ENCODE measurements around the gene RFTN1.

DNA sequence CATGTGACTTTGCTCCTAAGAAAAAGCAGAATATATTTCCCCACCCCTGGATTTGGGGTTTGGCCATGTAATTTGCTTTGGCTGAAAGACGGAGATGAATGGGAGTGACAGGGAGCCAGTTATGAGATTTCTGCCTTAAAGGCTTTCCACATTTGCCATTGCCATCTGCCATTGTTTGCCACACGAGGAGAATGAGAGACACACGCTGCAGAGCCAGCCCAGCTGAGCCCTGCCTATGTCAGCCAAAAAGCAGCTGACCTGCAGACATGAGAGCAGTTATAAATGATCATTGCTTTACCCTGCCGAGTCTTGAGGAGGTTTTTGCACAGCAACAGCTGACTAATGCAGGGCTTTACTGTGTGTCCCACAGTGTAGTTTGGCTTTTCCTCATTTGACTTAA lies 40.6 kb upstream of the RFTN1 start:
- TF ChIP-seq, protein P1, sequence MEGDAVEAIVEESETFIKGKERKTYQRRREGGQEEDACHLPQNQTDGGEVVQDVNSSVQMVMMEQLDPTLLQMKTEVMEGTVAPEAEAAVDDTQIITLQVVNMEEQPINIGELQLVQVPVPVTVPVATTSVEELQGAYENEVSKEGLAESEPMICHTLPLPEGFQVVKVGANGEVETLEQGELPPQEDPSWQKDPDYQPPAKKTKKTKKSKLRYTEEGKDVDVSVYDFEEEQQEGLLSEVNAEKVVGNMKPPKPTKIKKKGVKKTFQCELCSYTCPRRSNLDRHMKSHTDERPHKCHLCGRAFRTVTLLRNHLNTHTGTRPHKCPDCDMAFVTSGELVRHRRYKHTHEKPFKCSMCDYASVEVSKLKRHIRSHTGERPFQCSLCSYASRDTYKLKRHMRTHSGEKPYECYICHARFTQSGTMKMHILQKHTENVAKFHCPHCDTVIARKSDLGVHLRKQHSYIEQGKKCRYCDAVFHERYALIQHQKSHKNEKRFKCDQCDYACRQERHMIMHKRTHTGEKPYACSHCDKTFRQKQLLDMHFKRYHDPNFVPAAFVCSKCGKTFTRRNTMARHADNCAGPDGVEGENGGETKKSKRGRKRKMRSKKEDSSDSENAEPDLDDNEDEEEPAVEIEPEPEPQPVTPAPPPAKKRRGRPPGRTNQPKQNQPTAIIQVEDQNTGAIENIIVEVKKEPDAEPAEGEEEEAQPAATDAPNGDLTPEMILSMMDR (IDR thresholded peaks at IDR 0.05; ENCODE audit: control extremely low read depth in 1 of 3, insufficient read depth in 1 of 3, low read depth in 1 of 3, low read length in 3 of 3): no peak
- TF ChIP-seq, protein P2, sequence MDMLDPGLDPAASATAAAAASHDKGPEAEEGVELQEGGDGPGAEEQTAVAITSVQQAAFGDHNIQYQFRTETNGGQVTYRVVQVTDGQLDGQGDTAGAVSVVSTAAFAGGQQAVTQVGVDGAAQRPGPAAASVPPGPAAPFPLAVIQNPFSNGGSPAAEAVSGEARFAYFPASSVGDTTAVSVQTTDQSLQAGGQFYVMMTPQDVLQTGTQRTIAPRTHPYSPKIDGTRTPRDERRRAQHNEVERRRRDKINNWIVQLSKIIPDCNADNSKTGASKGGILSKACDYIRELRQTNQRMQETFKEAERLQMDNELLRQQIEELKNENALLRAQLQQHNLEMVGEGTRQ (IDR thresholded peaks at IDR 0.05; ENCODE audit: low read length): no peak
- TF ChIP-seq POLR2A (IDR thresholded peaks at IDR 0.05; ENCODE audit: control extremely low read depth in 1 of 2, low read depth in 2 of 2, low read length in 2 of 2) (no peak), EZH2 (IDR thresholded peaks at IDR 0.05; ENCODE audit: low read depth, low read length, severe bottlenecking) (no peak), RBBP5 (IDR thresholded peaks at IDR 0.05; ENCODE audit: borderline replicate concordance, low read depth, low read length) (no peak), TBP (IDR thresholded peaks at IDR 0.05; ENCODE audit: low read depth, low read length) (no peak), POLR2AphosphoS5 (IDR thresholded peaks at IDR 0.05; ENCODE audit: low read depth, low read length) (no peak), TAF1 (IDR thresholded peaks at IDR 0.05; ENCODE audit: low read depth, low read length) (no peak)
- TF ChIP-seq, protein P3, sequence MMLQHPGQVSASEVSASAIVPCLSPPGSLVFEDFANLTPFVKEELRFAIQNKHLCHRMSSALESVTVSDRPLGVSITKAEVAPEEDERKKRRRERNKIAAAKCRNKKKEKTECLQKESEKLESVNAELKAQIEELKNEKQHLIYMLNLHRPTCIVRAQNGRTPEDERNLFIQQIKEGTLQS (IDR thresholded peaks at IDR 0.05; ENCODE audit: insufficient read depth, low read depth, low read length): no peak

Data from H1 (cell line).